ENCODE measurements around the gene CERS1.

- TF ChIP-seq POLR2A (IDR thresholded peaks at IDR 0.05), result no peak
- no peak for TF ChIP-seq EP300 (IDR thresholded peaks at IDR 0.05)
Measured at GRCh38 chr19:18924684-18925213, 28.8 kb upstream of the CERS1 start.

Data from ovary (tissue), 1 donor.